HT1080 (cell line): ENCODE results near the gene FOXG1. TPM values are rescaled to one million over a fixed set of nuclear protein-coding genes. Genes with fewer than 3 reads are reported as not detected.

Experiments used
- DNase-seq: peaks from one replicate; pipeline ENCODE4 v3.0.0-alpha.2; 2015; ENCODE audit warnings: low read depth
- total RNA-seq: library from RNA; depleted of rRNA; stranded (reverse); fragments of >200 nt; shearing (Covaris generic); gene quantifications from 2 replicates; pipeline ENCODE4 v1.2.3, GENCODE V29; 2014

FOXG1 gene
- total RNA-seq, 1 experiment from 2014 or later: not detected

- no peak for DNase-seq
Observed at GRCh38 chr14:28761438-28762291, 4.9 kb upstream of the FOXG1 start.

GRCh38 chr14:28762303-28762954 lies 4.2 kb upstream of the FOXG1 start:
- DNase-seq: no peak

GRCh38 chr14:28762955-28763326 lies 3.6 kb upstream of the FOXG1 start:
- DNase-seq: no peak

GRCh38 chr14:28763751-28764256 lies 2.8 kb upstream of the FOXG1 start:
- no peak for DNase-seq

GRCh38 chr14:28764257-28765160 lies 2.1 kb upstream of the FOXG1 start:
- DNase-seq: no peak

- DNase-seq: no peak
Observed at GRCh38 chr14:28765169-28765830, 1.3 kb upstream of the FOXG1 start.

- DNase-seq: no peak
Observed at GRCh38 chr14:28765831-28766468, 637 bp upstream of the FOXG1 start.

GRCh38 chr14:28767030-28767852 lies 654 bp downstream of the FOXG1 start:
- no peak for DNase-seq

GRCh38 chr14:28767853-28768741 lies 1.5 kb downstream of the FOXG1 start:
- no peak for DNase-seq

- DNase-seq: no peak
Observed at GRCh38 chr14:28769276-28769880, 2.8 kb downstream of the FOXG1 start.

GRCh38 chr14:28770061-28770460 lies 3.5 kb downstream of the FOXG1 start:
- no peak for DNase-seq

- no peak for DNase-seq
Observed at GRCh38 chr14:28770630-28771029, 4.0 kb downstream of the FOXG1 start.

- no peak for DNase-seq
Observed at GRCh38 chr14:28771168-28771567, 4.6 kb downstream of the FOXG1 start.

- DNase-seq: no peak
Observed at GRCh38 chr14:28772613-28773012, 6.0 kb downstream of the FOXG1 start.

- DNase-seq: no peak
Observed at GRCh38 chr14:28773176-28773575, 6.6 kb downstream of the FOXG1 start.

GRCh38 chr14:28773861-28774691 lies 7.5 kb downstream of the FOXG1 start:
- DNase-seq: no peak
